NCI-H2029 (cell line): Measurements from ENCODE around the gene PEAK3.

Experiments
- DNase-seq: peaks from one replicate; lab custom pipeline; 2025; lab: John Stamatoyannopoulos, UW

PEAK3 gene, protein sequence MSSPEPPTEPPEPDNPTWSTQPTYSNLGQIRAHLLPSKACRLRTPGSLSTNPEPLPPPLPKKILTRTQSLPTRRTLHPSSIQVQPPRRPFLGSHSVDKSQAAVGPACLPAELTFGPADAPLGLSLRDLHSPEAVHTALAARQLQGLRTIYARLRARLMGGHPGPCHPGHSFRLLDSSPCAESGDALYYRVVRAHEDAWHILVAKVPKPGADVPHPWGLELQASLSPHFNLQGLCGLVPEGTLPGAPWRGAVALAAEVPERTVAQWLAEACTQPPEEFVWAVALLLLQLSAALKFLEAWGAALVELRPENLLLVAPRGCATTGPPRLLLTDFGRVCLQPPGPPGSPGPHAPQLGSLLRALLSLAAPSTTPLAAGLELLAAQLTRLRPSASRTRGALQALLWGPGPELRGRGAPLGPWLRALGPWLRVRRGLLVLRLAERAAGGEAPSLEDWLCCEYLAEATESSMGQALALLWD

GRCh38 chr19:2282062-2282861 is at the start of gene PEAK3:
Gene PEAK3 (minus strand): TSS chr19:2282175. CDS start chr19:2280931, 1,244 bp downstream.
- DNase-seq = no peak

DNA sequence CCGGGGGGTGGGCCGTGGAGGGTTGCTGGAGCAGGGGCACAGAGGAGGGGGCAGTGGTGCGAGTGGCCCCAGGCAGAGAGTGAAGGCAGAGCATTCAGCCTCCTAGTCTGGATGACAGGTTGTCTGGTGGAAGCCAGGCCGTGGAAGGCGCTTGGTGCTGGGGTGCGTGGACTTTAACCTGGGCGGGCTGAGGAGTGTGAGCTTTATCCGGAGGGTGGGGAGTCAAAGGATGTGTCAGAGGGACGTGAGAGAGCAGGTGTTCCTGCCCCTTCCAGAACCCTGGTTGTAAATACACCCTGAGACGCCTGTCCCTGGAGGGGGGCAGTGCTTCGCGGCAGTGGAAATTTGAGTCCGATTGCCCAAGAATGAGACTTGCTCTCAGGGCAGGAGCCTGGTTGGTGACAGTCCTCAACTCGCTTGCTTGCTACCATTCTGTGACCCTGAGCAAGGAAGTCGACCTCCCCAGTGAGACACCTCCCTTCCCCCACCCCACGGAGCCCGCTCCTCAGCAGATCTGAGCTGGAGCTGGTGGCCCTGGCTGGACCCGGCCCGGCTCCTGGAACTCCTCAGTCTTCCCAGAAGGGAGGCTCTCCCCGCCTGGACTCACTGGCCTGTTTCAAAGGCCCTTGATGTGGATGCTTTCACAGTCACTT is 48.8 kb upstream of the PEAK3 start:
- peak; percentile 71 for DNase-seq

- no peak for DNase-seq
Observed at GRCh38 chr19:2330255-2330631, 48.3 kb upstream of the PEAK3 start.

GRCh38 chr19:2329501-2329916 is 47.5 kb upstream of the PEAK3 start:
- no peak for DNase-seq

- no peak for DNase-seq
Observed at GRCh38 chr19:2329149-2329478, 47.1 kb upstream of the PEAK3 start.

GRCh38 chr19:2328401-2329148 is 46.6 kb upstream of the PEAK3 start, which contains the start of the genes LSM7 and SPPL2B:
Gene LSM7 (minus strand): TSS chr19:2328586. CDS start chr19:2328566, 20 bp downstream.
Gene SPPL2B (plus strand): TSS chr19:2328684. CDS start chr19:2328710, 26 bp downstream.
- peak; percentile 81 for DNase-seq

GRCh38 chr19:2327773-2328400 is 45.9 kb upstream of the PEAK3 start:
- DNase-seq = peak; percentile 79

DNA sequence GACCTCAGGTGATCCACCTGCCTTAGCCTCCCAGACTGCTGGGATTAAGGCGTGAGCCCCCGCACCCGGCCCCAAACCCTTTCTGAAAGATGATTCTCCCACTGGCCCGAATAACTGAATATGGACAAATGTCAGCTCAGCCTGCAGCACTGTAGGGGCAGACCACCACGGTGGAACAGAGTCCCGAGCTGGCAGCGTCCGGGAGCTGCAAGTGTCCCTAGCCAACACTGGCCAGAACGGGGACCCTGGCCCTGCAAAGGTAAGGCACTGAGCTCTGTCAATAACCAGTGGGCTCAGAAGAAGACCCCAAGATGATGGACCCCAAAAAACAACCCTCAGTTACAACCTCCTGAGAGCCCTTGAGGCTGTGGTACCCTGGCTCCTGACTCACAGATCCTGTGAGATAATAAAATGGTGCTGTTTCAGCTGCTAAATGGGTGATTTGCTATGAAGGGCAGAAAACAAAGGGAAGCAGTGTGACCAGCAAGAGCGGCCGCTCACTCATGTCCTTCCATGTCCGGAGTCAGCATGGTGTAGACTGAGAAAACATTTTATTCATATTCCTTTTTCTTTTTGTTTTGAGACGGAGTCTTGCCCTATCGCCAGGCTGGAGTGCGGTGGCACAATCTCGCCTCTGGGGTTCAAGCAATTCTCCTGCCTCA is 44.9 kb upstream of the PEAK3 start:
- no peak for DNase-seq

- DNase-seq = no peak
Observed at GRCh38 chr19:2325281-2326046, 43.5 kb upstream of the PEAK3 start.

DNA sequence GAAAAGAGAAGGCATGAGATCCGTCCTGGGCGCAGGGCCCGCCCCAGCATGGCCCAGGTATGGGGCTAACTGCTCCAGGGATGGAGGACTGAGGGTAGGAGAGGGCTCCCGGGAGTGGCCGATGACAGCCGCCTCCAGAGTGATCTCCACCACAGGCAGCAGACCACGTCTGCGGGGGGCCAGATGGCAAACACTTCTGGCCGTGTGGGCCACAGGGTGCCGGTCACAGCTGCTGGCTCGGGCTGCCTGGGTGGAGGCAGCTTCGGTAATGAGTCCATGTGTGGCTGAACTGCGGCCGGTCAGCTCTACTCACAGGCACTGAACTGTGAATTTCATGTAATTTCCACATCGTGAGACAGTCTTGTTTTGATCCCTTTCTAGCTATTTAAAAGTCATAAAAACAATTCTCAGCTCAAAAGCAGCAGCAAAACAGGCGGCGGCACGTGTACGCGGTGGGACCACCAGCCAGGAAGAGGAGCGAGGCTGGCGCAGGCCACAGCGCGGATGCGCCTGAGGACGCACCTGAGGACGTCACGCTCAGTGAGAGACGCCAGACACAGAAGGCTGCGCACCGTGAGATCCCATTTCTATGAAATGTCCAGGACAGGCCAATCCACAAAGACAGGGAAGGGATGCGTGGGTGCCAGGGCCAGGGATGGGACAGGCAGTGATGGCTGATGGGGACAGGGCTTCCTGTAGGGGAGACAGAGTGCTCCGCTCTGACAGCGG is 42.4 kb upstream of the PEAK3 start:
- no peak for DNase-seq

- no peak for DNase-seq
Observed at GRCh38 chr19:2323707-2324106, 41.7 kb upstream of the PEAK3 start.

DNA sequence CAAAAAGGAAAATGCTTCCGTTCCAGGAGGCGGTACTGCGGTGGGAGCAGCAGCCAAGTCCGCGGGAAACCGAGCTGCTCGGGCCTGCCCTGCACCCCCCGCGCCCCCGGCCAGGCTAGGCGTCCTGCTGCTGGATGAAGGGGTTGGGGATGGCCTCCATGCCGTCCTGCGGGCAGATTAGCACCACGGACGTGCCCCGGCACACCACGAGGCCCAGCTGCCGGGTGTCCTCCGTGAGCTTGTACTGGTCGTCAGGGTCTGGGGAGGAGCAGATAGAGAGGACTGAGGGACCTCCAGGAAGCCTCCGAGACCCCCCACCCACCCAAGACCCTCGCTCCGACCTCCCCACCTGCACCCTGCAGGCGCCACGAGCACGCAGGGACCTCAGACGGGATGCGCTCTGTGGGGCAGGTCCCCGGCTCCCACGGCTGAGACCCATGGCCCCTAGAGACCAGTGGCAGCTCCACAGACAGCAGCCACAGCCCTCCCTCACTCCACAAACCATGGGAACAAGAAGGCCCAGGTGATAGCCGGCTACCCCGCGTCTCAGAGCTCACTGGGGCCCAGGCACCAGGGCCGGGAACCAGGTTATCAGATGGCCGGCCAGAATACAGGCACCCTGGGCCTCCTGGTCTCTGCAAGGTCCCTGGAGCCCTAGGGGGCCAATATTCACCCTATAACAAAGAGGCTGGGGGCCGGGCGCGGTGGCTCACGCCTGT is 39.7 kb upstream of the PEAK3 start:
- no peak for DNase-seq

DNA sequence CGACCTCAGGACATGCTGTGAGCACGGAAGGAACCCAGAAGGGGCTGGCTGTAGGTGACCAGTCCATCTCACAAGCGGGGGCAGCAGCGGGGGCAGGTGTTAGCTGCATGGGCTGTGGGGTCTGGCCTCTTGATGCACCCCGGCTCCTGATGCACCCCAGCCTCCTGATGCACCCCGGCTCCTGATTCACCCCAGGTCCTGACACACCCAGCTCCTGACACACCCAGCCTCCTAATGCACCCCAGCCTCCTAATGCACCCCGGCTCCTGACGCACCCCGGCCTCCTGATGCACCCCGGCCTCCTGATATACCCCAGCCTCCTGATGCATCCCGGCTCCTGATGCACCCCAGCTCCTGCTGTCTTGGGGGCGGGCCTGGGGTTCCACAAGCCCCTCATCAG is 39.0 kb upstream of the PEAK3 start:
- DNase-seq = no peak

GRCh38 chr19:2320049-2320448 is 38.1 kb upstream of the PEAK3 start:
- DNase-seq = no peak

DNA sequence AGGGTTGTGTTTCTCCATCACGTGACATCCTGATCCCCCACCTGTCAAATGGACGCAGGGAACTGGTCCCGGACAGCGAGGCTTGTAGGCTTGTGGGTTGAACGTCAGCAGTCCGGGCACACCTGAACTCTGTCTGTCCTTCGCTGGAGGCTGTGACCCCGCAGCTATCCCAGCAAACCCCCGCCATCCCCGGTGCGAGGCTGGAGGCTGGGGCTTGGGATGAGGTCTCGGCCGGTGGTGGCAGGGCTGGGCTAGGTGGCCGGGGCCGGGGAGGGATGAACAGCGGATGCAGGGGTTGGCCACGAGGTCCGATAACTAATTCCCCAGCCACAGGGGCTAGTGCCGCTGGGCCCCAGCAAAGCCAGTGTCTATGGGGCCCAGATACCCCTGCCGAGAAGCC is 37.6 kb upstream of the PEAK3 start:
- DNase-seq = no peak

DNA sequence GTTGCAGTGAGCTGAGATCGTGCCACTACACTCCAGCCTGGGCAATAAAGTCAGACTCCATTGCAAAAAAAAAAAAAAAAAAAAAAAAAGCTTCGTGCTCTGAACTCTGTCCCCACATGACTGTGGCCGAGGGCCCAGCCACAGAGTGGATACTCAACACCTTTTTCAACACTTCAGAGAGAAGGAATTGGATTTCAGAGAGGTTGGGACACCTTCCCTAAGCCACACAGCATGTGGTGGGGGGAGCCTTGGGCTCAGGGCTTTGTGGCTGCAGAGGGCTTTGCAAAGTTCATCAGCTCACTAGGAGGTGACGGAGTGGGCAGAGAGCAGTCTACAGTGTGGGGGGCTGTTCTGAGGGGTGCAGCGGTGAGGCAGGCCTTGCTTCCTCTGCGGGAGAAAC is 36.9 kb upstream of the PEAK3 start:
- DNase-seq = no peak

GRCh38 chr19:2317756-2318155 is 35.8 kb upstream of the PEAK3 start:
- DNase-seq = no peak

- DNase-seq = no peak
Observed at GRCh38 chr19:2317300-2317699, 35.3 kb upstream of the PEAK3 start.
